HEK293T (cell line): Measurements from ENCODE around the gene AOC1.

Source experiments
- CTCF ChIA-PET: fragments of 350-600 bp; formaldehyde crosslinking; extraction: SDS; loops from one replicate; lab custom pipeline; 2021; ENCODE audit warnings: antibody characterized with exemption, inconsistent platforms; lab: Yijun Ruan, JAX
- POLR2A ChIA-PET: fragments of 350-600 bp; formaldehyde crosslinking; extraction: SDS; loops from one replicate; lab custom pipeline; 2020; ENCODE audit warnings: antibody characterized with exemption, inconsistent platforms; lab: Yijun Ruan, JAX
- DNase-seq: peaks from one replicate; pipeline ENCODE4 v3.0.0; 2012; ENCODE audit warnings: mixed read lengths; ENCODE audit errors: extremely low spot score
- ARNT ChIP-seq: fragments of 450-650 bp; IDR thresholded peaks from 2 replicates; pipeline ENCODE4 v1.6.1; 2017; ENCODE audit warnings: mild to moderate bottlenecking
- CTBP1 ChIP-seq: fragments of 450-650 bp; IDR thresholded peaks from 2 replicates; pipeline ENCODE4 v1.6.1; 2016; ENCODE audit warnings: borderline replicate concordance
- FOXA1 ChIP-seq: fragments of 450-650 bp; IDR thresholded peaks from 2 replicates; pipeline ENCODE4 v1.6.1; 2016; ENCODE audit warnings: mild to moderate bottlenecking
- FOXM1 ChIP-seq: fragments of 450-650 bp; IDR thresholded peaks from 2 replicates; pipeline ENCODE4 v1.6.1; 2017; ENCODE audit warnings: mild to moderate bottlenecking, borderline replicate concordance
- L3MBTL2 ChIP-seq: fragments of 450-650 bp; conservative IDR thresholded peaks from 2 replicates; pipeline ENCODE4 v1.6.1; 2016; ENCODE audit warnings: mild to moderate bottlenecking
- LEF1 ChIP-seq: fragments of 450-650 bp; IDR thresholded peaks from 2 replicates; pipeline ENCODE4 v1.6.1; 2017; ENCODE audit warnings: mild to moderate bottlenecking, borderline replicate concordance
- PKNOX1 ChIP-seq: fragments of 450-650 bp; IDR thresholded peaks from 2 replicates; pipeline ENCODE4 v1.6.1; 2016
- SUZ12 ChIP-seq: fragments of 450-650 bp; IDR thresholded peaks from 2 replicates; pipeline ENCODE4 v1.6.1; 2016; ENCODE audit warnings: mild to moderate bottlenecking
- TARDBP ChIP-seq: fragments of 450-650 bp; IDR thresholded peaks from 2 replicates; pipeline ENCODE4 v1.6.1; 2016
- ZNF384 ChIP-seq: fragments of 450-650 bp; IDR thresholded peaks from 2 replicates; pipeline ENCODE4 v1.6.1; 2016

AOC1 gene

GRCh38 chr7:150910996-150911422 lies 58.7 kb downstream of the AOC1 start:
- POLR2A ChIA-PET: interaction anchor here (1.3 kb wide), 1 partner anchor 10 kb away, joined by 3 read pairs; no protein-coding TSS in a partner anchor
- TF ChIP-seq CTBP1 (no peak), L3MBTL2 (no peak), LEF1 (no peak), ARNT (no peak), TARDBP (no peak), FOXA1 (no peak), FOXM1 (no peak), ZNF384 (no peak), SUZ12 (no peak), PKNOX1 (no peak)
- CTCF ChIA-PET: interaction anchor here (0.7 to 2.0 kb wide), 4 partner anchors 13 to 75 kb away, joined by 3 to 6 read pairs (median 4); no protein-coding TSS in a partner anchor
- DNase-seq: no peak
